GM18499 (cell line): ENCODE results near the gene COLQ.
"Not testable (repeated sequence)": the region's sequence is repeated elsewhere in the genome, so short reads cannot be mapped to it uniquely, and the experiment has no call there.

Experiments used
- ATAC-seq: cut with Tn5 transposase; IDR thresholded peaks from one replicate; pipeline ENCODE4 v1.9.1; 2021; ENCODE audit warnings: moderate number of reproducible peaks; ENCODE audit not compliant: insufficient read depth, unreplicated experiment

The COLQ gene

GRCh38 chr3:15458212-15458780 lies 63.2 kb downstream of the COLQ start:
- ATAC-seq, result no peak

DNA sequence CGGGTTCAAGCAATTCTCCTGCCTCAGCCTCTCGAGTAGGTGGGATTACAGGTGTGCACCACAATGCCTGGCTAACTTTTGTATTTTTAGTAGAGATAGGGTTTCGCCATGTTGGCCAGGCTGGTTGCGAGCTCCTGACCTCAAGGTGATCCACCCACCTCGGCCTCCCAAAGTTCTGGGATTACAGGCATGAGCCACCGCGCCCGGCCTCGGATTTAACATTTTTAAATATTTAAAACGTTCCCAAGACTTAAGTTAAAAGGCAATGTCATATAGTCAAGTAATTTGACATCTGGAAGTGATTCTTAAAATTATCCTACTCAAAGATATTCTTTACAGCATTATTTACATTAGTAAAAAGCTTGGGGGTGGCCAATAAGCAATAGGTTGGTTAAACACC lies 64.6 kb downstream of the COLQ start:
- ATAC-seq, result not testable (repeated sequence)

GRCh38 chr3:15456321-15456720 lies 65.2 kb downstream of the COLQ start:
- ATAC-seq, result no peak

- ATAC-seq, result no peak
These were observed 65.8 kb downstream of the COLQ start for GRCh38 chr3:15455756-15456155.

DNA sequence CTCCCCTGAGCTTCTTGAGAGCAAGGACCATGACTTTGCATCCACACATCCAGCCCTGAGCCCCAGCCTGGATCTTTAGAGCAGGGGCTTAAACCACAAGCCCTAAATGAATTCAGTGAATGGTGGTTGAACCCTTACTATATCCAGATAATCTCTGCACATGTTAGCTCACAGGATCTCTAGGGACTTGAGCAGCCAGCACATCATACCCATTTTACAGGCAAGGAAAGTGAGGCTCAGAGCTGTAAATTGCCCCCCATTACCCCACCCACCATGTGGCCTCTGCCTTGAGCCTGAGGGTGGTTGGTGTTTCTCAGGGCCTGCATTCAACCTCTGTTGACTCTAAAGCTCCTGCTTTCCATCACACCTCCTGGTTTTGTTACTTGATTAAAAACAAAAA lies 66.5 kb downstream of the COLQ start:
- ATAC-seq, result no peak

DNA sequence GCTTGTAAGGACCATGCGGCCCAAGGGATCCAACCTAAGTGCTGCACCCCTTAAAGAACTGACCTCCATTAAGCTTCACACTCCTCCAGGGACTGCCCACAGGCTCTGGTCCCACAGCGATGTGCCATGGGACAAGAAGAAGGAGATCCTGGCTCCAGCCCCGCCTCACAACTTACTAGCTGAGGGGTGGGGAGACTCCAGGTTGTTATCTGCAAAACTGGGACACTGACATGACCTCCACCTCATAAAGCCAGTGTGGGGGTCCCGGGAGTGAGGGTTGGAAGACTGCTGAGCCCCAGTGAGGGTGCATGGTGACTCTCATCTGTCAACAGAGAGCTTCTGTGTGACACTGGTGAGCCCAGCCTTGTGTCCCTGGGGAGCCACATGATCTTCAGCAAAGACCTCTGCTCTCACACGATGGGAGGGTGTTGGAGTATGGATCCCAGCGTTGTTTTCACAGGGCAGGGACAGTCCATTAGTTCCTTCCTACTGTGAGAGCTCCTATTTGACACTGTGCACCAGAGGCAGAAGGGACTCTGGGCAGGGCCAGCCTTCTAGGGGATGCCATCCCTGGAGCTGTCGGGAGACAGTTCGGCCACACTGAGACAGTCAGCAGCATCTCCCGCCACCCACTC lies 67.4 kb downstream of the COLQ start:
- ATAC-seq, result no peak

DNA sequence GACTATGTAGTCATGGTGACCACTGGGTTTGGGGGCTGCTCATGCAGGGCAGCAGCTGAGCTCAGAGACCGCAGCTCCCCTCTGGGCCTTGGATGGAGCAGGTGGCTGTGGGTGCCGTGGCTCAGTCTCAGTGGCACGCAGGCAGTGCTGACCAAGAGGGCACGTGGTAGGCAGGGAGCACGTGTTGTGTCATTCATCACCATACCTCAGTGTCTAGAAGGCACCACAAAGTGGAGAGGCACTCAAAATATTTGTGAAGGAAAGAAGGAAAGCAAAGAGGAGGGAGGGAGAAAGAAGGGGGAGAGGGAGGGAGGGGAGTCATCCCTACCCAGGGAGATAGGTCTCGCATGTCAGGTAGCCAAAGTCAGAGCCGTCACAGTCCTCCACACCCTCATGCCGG lies 68.0 kb downstream of the COLQ start:
- no peak for ATAC-seq

DNA sequence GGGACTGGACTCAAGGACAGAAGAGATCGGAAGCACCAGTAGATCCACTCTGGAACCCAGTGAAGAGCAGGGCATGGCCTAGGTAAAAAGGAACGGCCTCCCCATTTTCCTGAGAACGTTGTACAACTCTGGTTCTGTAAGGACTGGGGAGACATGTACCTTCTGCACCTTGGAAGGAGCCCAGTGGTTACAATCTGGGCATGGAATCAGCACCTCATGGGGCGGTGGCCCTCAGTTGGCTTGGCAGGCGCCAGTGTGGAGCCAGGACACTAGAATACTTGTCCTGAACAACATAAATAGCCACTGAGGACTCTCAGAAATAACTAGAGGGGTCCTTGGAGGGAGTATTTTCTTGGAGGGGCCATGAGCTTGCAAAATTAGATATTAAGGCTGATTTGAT lies 68.5 kb downstream of the COLQ start:
- ATAC-seq, result no peak

DNA sequence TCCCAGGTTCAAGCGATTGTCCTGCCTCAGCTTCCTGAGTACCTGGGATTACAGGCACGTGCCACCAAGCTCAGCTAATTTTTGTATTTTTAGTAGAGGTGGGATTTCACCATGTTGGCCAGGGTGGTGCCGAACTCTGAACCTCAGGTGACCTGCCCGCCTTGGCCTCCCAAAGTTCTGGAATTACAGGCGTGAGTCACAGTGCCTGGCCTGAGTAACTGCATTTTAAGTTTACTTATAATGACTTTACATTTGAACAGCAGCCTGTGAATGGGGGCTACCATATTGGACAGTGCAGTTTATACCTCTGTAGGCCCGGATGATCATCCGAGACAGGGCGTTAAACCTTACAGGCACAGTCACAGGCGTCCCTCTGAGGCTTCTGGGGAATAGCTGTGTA lies 69.3 kb downstream of the COLQ start:
- no peak for ATAC-seq

GRCh38 chr3:15451216-15452113 lies 70.0 kb downstream of the COLQ start:
- no peak for ATAC-seq

DNA sequence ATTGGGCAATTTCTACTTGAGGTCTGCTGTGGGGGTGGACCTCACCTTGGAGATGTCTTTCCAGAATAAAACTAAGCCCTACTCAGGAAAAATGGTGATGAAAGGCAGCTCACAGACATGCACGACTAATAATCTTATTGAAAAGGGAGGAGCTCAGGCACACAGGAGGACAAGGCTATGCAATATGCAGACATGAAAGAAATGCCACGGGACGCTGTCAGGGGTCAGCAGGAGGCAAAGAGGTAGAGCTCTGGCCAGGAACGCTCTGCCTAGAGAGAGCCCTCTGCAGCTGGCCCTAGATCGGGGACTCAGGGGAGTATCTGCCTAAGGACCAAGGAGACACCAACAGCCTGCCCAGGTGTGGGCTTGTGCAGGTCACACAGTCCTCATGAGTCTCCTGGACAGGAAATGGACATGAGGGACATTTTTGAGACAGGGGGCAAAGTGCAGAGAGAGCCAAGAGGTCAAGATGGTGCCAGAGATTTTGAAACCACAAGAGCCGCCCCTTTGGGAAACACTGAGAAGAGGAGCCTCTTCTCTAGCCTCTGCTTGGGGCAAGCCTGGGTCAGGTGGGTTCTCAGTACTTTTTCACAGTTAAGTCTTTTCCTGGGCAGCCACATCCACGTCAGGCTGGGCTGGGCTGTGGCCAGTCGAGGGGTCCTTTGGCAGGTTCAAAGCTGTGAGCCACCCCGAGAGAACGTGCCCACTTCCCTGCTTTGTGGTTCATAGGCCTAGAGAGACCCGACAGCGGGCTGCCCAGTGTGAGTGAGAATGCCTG lies 70.9 kb downstream of the COLQ start:
- no peak for ATAC-seq

DNA sequence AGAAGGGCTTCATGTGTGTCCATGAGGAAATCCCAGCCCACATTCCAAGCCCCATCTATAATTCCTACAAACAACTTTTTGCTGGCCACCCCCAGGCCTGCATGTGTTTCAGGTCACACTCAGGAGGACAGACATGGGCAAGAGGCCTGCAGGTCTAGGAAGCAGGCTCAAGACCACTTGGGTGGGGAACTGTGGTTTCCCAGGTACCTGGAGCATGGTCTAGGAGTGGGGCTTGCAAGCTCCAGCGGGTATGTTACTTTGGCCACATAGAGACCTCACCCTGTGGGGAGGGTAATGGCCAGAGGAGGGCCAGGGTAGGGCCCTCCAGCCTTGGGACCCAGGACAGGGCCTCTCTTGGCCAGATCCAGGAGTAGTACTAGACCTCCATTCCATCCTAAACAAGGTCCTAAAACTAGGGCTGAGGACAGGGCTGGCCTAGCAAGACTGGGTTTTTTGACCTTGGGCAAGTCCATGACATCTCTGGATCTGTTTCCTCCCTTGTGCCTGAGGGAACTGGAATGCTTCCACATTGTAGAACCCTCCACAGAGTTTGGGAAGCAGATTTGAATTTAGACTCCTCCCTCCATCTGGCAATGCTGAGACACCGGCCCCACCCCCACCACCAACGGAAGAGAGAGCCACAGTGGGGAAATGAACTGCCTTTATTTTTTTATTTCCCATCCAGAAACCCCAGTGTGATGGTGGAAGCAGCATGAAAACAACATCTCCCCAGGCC lies 71.8 kb downstream of the COLQ start:
- ATAC-seq, result no peak

GRCh38 chr3:15443826-15444524 lies 77.5 kb downstream of the COLQ start:
- ATAC-seq, result no peak

DNA sequence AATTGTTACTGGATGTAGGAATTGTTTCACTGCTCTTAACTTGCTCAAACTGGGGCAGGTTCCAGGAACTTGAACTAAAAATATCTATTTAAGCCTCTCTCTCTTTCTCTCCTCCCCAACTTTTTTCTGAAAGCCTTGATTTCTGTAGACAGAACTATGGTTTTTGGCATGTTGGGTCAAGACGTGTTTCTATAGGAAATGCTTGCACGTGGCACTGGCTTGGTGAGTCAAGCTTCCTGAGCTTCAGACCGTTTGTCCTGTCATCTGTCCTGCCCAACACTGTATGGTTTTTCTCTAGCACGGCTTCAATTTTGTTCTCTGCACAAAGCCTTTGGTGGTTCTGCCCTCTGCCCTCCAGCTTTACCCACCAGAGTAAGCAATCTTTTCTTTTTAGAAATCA lies 80.6 kb downstream of the COLQ start:
- no peak for ATAC-seq

DNA sequence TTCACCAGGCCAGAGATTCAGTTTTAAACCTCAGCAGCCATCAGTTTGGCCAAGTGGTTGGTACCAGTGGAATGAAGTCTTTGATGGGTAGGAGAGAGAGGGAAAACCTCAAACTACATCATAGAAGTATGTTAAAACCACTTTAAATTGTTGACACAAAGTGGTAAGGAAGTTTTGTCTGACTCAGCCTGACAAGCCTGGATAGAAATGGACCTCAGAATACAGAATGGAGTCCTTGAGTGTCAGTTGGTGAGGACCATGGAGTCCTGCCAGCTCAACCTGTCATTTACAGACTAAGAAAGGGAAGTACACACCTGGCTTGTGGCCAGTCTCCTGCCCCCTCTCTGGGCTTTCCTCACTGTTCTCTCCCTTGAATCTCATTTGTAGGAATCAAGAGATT lies 82.0 kb downstream of the COLQ start:
- no peak for ATAC-seq

DNA sequence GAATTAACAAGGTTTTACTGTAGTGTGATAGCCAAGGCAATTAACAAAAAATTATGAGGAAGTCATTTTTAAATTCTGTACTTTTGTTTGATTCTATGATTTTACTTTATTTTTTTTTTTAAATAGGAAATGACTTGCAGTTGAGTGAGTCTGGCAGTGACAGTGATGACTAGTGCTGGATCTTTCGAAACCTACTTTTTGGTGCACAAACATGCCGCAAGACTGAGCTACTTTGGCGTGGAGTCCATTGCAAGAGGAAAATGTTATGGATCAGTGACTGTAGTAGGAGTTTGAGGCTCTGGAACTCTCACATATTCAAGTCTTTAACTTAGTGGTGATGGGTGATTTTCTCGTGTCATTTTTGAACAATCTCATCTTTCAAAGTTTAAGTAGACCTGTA lies 82.5 kb downstream of the COLQ start:
- no peak for ATAC-seq

- no peak for ATAC-seq
These were observed 85.3 kb downstream of the COLQ start for GRCh38 chr3:15436246-15436645.

GRCh38 chr3:15434756-15435155 lies 86.8 kb downstream of the COLQ start:
- no peak for ATAC-seq

GRCh38 chr3:15433531-15433930 lies 88.0 kb downstream of the COLQ start:
- no peak for ATAC-seq
